HepG2 (cell line): ENCODE results near the gene HELZ. TPM values are rescaled to one million over a fixed set of nuclear protein-coding genes. Genes with fewer than 3 reads are reported as not detected.

Experiments
- AHR ChIP-seq: IDR thresholded peaks from 2 replicates; pipeline ENCODE4 v1.6.1; 2018; ENCODE audit warnings: missing genetic modification reagents, missing compliant biosample characterization
- ARID3A ChIP-seq: IDR thresholded peaks from 2 replicates; pipeline ENCODE4 v1.6.1; 2012; ENCODE audit warnings: low read depth, low read length, improper control_type of control experiment
- ATRX ChIP-seq: sonication (generic); formaldehyde crosslinking; IDR thresholded peaks from 2 replicates; pipeline ENCODE4 v1.4.0; 2020; ENCODE audit warnings: missing genetic modification reagents, borderline replicate concordance
- BRCA1 ChIP-seq: sonication (generic); formaldehyde crosslinking; IDR thresholded peaks from 2 replicates; pipeline ENCODE4 v1.4.0; 2020; ENCODE audit warnings: missing genetic modification reagents
- ELF3 ChIP-seq: IDR thresholded peaks from 2 replicates; pipeline ENCODE4 v1.6.1; 2016; ENCODE audit warnings: missing genetic modification reagents, missing compliant biosample characterization
- IKZF4 ChIP-seq: sonication (generic); formaldehyde crosslinking; IDR thresholded peaks from 2 replicates; pipeline ENCODE4 v1.5.1; 2020; ENCODE audit warnings: borderline replicate concordance, mild to moderate bottlenecking, low read depth, missing genetic modification reagents; ENCODE audit errors: not compliant biosample characterization
- IRX3 ChIP-seq: sonication (generic); formaldehyde crosslinking; IDR thresholded peaks from 2 replicates; pipeline ENCODE4 v1.8.1; 2023; ENCODE audit warnings: mild to moderate bottlenecking, low read depth, missing genetic modification reagents, borderline replicate concordance
- KLF15 ChIP-seq: sonication (generic); formaldehyde crosslinking; IDR thresholded peaks from 2 replicates; pipeline ENCODE4 v1.8.1; 2023; ENCODE audit warnings: borderline replicate concordance, mild to moderate bottlenecking, inconsistent platforms, missing genetic modification reagents, mixed read lengths
- MIER3 ChIP-seq: IDR thresholded peaks from 2 replicates; pipeline ENCODE4 v1.6.1; 2016; ENCODE audit warnings: missing compliant biosample characterization, borderline replicate concordance
- NCOA2 ChIP-seq: sonication (generic); formaldehyde crosslinking; IDR thresholded peaks from 2 replicates; pipeline ENCODE4 v1.8.0; 2022; ENCODE audit warnings: inconsistent platforms
- NR2C2 ChIP-seq: sonication (generic); formaldehyde crosslinking; IDR thresholded peaks from 2 replicates; pipeline ENCODE4 v1.4.0; 2020; ENCODE audit warnings: missing genetic modification reagents, mild to moderate bottlenecking, moderate library complexity, borderline replicate concordance
- PAWR ChIP-seq: sonication (generic); formaldehyde crosslinking; IDR thresholded peaks from 2 replicates; pipeline ENCODE4 v1.4.0; 2020; ENCODE audit warnings: missing genetic modification reagents, mild to moderate bottlenecking, borderline replicate concordance
- RARA ChIP-seq: IDR thresholded peaks from 2 replicates; pipeline ENCODE4 v1.6.1; 2016; ENCODE audit warnings: missing genetic modification reagents, missing compliant biosample characterization
- REL ChIP-seq: sonication (generic); formaldehyde crosslinking; conservative IDR thresholded peaks from 2 replicates; pipeline ENCODE4 v1.8.0; 2022; ENCODE audit warnings: mild to moderate bottlenecking, missing genetic modification reagents, moderate library complexity
- RFX1 ChIP-seq: fragments of 450-650 bp; IDR thresholded peaks from 2 replicates; pipeline ENCODE4 v1.6.1; 2017
- SRSF1 ChIP-seq: fragments of 200-400 bp; formaldehyde crosslinking; optimal IDR thresholded peaks from 2 replicates; pipeline ENCODE3; 2017; ENCODE audit warnings: mild to moderate bottlenecking, low read depth, low read length, moderate library complexity
- SRSF9 ChIP-seq: fragments of 200-400 bp; formaldehyde crosslinking; IDR thresholded peaks from 2 replicates; pipeline ENCODE4 v1.6.1; 2018; ENCODE audit warnings: borderline replicate concordance, mild to moderate bottlenecking, low read depth, low read length; ENCODE audit not compliant: insufficient read depth, poor library complexity, severe bottlenecking
- TAF1 ChIP-seq: sonication (generic); formaldehyde crosslinking; IDR thresholded peaks from 2 replicates; pipeline ENCODE4 v1.4.0; 2020; ENCODE audit warnings: missing genetic modification reagents
- TAF15 ChIP-seq: fragments of 200-400 bp; formaldehyde crosslinking; IDR thresholded peaks from one replicate; pipeline ENCODE4 v1.6.1; 2018; ENCODE audit warnings: mild to moderate bottlenecking, low read depth, low read length; ENCODE audit not compliant: poor library complexity, severe bottlenecking
- THYN1 ChIP-seq: sonication (generic); formaldehyde crosslinking; IDR thresholded peaks from 2 replicates; pipeline ENCODE4 v1.8.1; 2023; ENCODE audit warnings: low read depth, mild to moderate bottlenecking, moderate library complexity, missing genetic modification reagents, borderline replicate concordance
- ZC3H13 ChIP-seq: sonication (generic); formaldehyde crosslinking; IDR thresholded peaks from 2 replicates; pipeline ENCODE4 v1.8.1; 2023; ENCODE audit warnings: mild to moderate bottlenecking, missing genetic modification reagents, moderate library complexity
- ZEB1 ChIP-seq: IDR thresholded peaks from 2 replicates; pipeline ENCODE4 v1.6.1; 2012; ENCODE audit warnings: mild to moderate bottlenecking, low read depth, inconsistent platforms; ENCODE audit not compliant: insufficient replicate concordance
- ZFYVE20 ChIP-seq: sonication (generic); formaldehyde crosslinking; IDR thresholded peaks from 2 replicates; pipeline ENCODE4 v1.8.0; 2023; ENCODE audit warnings: low read depth, mild to moderate bottlenecking, moderate library complexity, missing genetic modification reagents, borderline replicate concordance
- ZNF275 ChIP-seq: sonication (generic); formaldehyde crosslinking; IDR thresholded peaks from 2 replicates; pipeline ENCODE4 v1.8.0; 2022; ENCODE audit warnings: missing genetic modification reagents, mild to moderate bottlenecking, inconsistent platforms, borderline replicate concordance
- ZNF639 ChIP-seq: conservative IDR thresholded peaks from 2 replicates; pipeline ENCODE4 v1.6.1; 2018; ENCODE audit warnings: missing genetic modification reagents
- ZNF780A ChIP-seq: sonication (generic); formaldehyde crosslinking; IDR thresholded peaks from 2 replicates; pipeline ENCODE4 v1.8.0; 2022; ENCODE audit warnings: mild to moderate bottlenecking, missing genetic modification reagents, moderate library complexity
- polyA plus RNA-seq, 8 experiments: library from polyadenylated mRNA; depleted of rRNA in 3 of 8; stranded (reverse) in 7 of 8; unstranded in 1 of 8; fragments of >200 nt; fragmentation: Illumina TruSeq in 4 of 8; extraction: Trizol in 4 of 8; gene quantifications; 2 replicates each; pipeline versions ENCODE4 v1.2.1 to v1.2.3, GENCODE V29; 2011 to 2016; ENCODE audit warnings: low read depth in 4 of 8, missing spikeins in 1 of 8, mixed read lengths in 1 of 8; ENCODE audit not compliant: insufficient read depth in 1 of 8
- total RNA-seq, 5 experiments: library from RNA; depleted of rRNA; stranded (reverse); fragments of >200 nt; fragmentation: Illumina TruSeq; extraction: Trizol; gene quantifications; 2 replicates each; pipeline ENCODE4 v1.2.3, GENCODE V29; 2016; ENCODE audit warnings: low read depth in 1 of 5

The HELZ gene
- total and polyA plus RNA-seq, 2 of the 13 experiments (the other 11 are each of a cell fraction or from before 2014, with no cell fraction given), result 35.3 to 52.4 TPM

- TF ChIP-seq ZNF275 (CRISPR knock-in tag), result no peak
- no peak for TF ChIP-seq BRCA1 (CRISPR knock-in tag)
- no peak; the same call in 1 of the 2 replicates for TF ChIP-seq NCOA2 (CRISPR knock-in tag)
- TF ChIP-seq RFX1, result no peak
- TF ChIP-seq ARID3A, result 0 out of 2 replicates have a peak, but pooled peaks have one; percentile 62
- TF ChIP-seq PAWR (CRISPR knock-in tag), result no peak
- TF ChIP-seq RARA (CRISPR knock-in tag), result no peak
- TF ChIP-seq ZNF780A (CRISPR knock-in tag), result no peak
- TF ChIP-seq KLF15 (CRISPR knock-in tag), result no peak
- peak; percentile 56 for TF ChIP-seq IKZF4 (CRISPR knock-in tag)
- TF ChIP-seq TAF1 (CRISPR knock-in tag), result no peak
- TF ChIP-seq REL (CRISPR knock-in tag), result no peak
- TF ChIP-seq ZFYVE20 (CRISPR knock-in tag), result no peak
- no peak for TF ChIP-seq ZEB1
- no peak for TF ChIP-seq IRX3 (CRISPR knock-in tag)
- no peak for TF ChIP-seq AHR
- no peak for TF ChIP-seq ZNF639 (CRISPR knock-in tag)
- no peak for TF ChIP-seq TAF15
- TF ChIP-seq THYN1 (CRISPR knock-in tag), result no peak
- TF ChIP-seq NR2C2 (CRISPR knock-in tag), result no peak
- TF ChIP-seq MIER3 (CRISPR knock-in tag), result 0 out of 2 replicates have a peak, but pooled peaks have one; percentile 24
- TF ChIP-seq ELF3 (CRISPR knock-in tag), result peak; percentile 79
- TF ChIP-seq SRSF1, result no peak
- no peak for TF ChIP-seq ATRX (CRISPR knock-in tag)
- TF ChIP-seq SRSF9, result no peak
- TF ChIP-seq ZC3H13 (CRISPR knock-in tag), result no peak
These were observed 48.5 kb upstream of the HELZ start (continued) for GRCh38 chr17:67293251-67294203.
